K562 (cell line): Measurements from ENCODE around the gene TAS2R42.

Experiments
- ZFX ChIP-seq: sonication (generic); formaldehyde crosslinking; IDR thresholded peaks from 2 replicates; pipeline ENCODE4 v1.8.0; 2022; ENCODE audit warnings: mild to moderate bottlenecking, missing genetic modification reagents, moderate library complexity
- TF ChIP-seq, protein P1 (sequence below): sonication (generic); formaldehyde crosslinking; IDR thresholded peaks from 2 replicates; pipeline ENCODE4 v1.8.1; 2023; ENCODE audit warnings: mild to moderate bottlenecking, missing genetic modification reagents
- TF ChIP-seq, protein P2 (sequence below): fragments of 450-650 bp; formaldehyde crosslinking; IDR thresholded peaks from 2 replicates; pipeline ENCODE4 v1.4.0; 2020; ENCODE audit warnings: mild to moderate bottlenecking, mixed read lengths

DNA sequence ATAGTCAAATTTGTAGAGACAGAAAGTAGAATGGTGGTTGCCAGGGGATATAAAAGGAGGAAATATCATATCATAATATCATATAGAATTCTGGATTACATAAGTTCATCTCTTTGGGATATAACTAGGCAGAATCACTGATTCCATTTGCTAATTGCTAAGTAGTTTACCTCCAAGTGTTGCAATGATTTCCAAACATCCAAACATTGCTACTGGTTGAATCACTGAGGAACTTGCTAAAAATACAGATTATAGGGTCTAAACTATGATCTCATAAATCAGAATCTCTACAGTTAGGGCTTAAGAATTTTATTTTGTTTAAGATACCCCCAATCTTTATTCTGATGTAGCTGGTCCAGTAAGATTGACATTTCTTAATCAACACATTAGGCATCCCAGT, 16.1 kb upstream of the TAS2R42 start:
- TF ChIP-seq ZFX (CRISPR knock-in tag): no peak
- TF ChIP-seq, protein P1, sequence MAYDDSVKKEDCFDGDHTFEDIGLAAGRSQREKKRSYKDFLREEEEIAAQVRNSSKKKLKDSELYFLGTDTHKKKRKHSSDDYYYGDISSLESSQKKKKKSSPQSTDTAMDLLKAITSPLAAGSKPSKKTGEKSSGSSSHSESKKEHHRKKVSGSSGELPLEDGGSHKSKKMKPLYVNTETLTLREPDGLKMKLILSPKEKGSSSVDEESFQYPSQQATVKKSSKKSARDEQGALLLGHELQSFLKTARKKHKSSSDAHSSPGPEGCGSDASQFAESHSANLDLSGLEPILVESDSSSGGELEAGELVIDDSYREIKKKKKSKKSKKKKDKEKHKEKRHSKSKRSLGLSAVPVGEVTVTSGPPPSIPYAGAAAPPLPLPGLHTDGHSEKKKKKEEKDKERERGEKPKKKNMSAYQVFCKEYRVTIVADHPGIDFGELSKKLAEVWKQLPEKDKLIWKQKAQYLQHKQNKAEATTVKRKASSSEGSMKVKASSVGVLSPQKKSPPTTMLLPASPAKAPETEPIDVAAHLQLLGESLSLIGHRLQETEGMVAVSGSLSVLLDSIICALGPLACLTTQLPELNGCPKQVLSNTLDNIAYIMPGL (CRISPR knock-in tag): no peak
- TF ChIP-seq, protein P2, sequence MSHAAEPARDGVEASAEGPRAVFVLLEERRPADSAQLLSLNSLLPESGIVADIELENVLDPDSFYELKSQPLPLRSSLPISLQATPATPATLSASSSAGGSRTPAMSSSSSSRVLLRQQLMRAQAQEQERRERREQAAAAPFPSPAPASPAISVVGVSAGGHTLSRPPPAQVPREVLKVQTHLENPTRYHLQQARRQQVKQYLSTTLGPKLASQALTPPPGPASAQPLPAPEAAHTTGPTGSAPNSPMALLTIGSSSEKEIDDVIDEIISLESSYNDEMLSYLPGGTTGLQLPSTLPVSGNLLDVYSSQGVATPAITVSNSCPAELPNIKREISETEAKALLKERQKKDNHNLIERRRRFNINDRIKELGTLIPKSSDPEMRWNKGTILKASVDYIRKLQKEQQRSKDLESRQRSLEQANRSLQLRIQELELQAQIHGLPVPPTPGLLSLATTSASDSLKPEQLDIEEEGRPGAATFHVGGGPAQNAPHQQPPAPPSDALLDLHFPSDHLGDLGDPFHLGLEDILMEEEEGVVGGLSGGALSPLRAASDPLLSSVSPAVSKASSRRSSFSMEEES (CRISPR knock-in tag): no peak
